Lung (tissue), 12 donors: ENCODE measurements around the gene CSF1. TPM values are rescaled to one million over a fixed set of nuclear protein-coding genes. Genes with fewer than 3 reads are reported as not detected.
A peak's percentile ranks its signal among the peaks of the same experiment; 100 is the strongest.

Source experiments
- ATAC-seq: fragments of 200-7000 bp; cut with Tn5 transposase; one replicate; pipeline ENCODE4 v1.9.1; 2020; ENCODE audit warnings: moderate number of reproducible peaks; ENCODE audit not compliant: insufficient read depth, low FRiP score
- DNase-seq, 3 donors: peaks; one replicate each; pipeline ENCODE4 v3.0.0-alpha.2; 2013 to 2017
- H3K27ac ChIP-seq, 2 donors: one replicate each; pipeline ENCODE4 v1.5.1; 2013; ENCODE audit warnings: mild to moderate bottlenecking in 2 of 2, moderate library complexity in 2 of 2, control low read depth in 1 of 2, inconsistent platforms in 1 of 2, low read depth in 1 of 2, low read length in 1 of 2
- H3K27me3 ChIP-seq, 3 donors: one replicate each; pipeline ENCODE4 v1.5.1; 2013; ENCODE audit warnings: low read length in 2 of 3; ENCODE audit not compliant: control insufficient read depth in 3 of 3, insufficient read depth in 3 of 3
- H3K36me3 ChIP-seq, 4 donors: one replicate each; pipeline ENCODE4 v1.5.1; 2013; ENCODE audit warnings: low read length in 4 of 4, mild to moderate bottlenecking in 1 of 4, moderate library complexity in 1 of 4; ENCODE audit not compliant: control insufficient read depth in 4 of 4, insufficient read depth in 4 of 4
- H3K4me1 ChIP-seq, 5 donors: one replicate each; pipeline ENCODE4 v1.5.1; 2013; ENCODE audit warnings: low read length in 5 of 5, mild to moderate bottlenecking in 2 of 5, moderate library complexity in 1 of 5; ENCODE audit not compliant: control insufficient read depth in 5 of 5, insufficient read depth in 5 of 5
- H3K4me3 ChIP-seq: one replicate; pipeline ENCODE4 v1.5.1; 2013; ENCODE audit warnings: mild to moderate bottlenecking, control low read depth, moderate library complexity
- H3K9ac ChIP-seq, 2 donors: one replicate each; pipeline ENCODE4 v1.5.1; 2013; ENCODE audit warnings: low read length in 2 of 2, control low read depth in 1 of 2; ENCODE audit not compliant: insufficient read depth in 1 of 2
- H3K9me3 ChIP-seq, 4 donors: one replicate each; pipeline ENCODE4 v1.5.1; 2013; ENCODE audit warnings: low read length in 3 of 4, mild to moderate bottlenecking in 1 of 4, moderate library complexity in 1 of 4; ENCODE audit not compliant: control insufficient read depth in 4 of 4, insufficient read depth in 3 of 4
- CTCF ChIP-seq: IDR thresholded peaks from 2 replicates; pipeline ENCODE4 v1.5.1; 2012; ENCODE audit warnings: mild to moderate bottlenecking; ENCODE audit errors: control extremely low read depth, extremely low read depth
- WGBS, 2 donors: extraction: QIAGEN DNeasy Blood & Tissue Kit; methylation state at CpG; one replicate each; pipeline ENCODE4 v1.1.7; 2013; 5-methylcytosine and 5-hydroxymethylcytosine counted together
- polyA plus RNA-seq, 2 donors: library from polyadenylated mRNA; stranded (reverse); fragments of 200-250 nt; gene quantifications; one replicate each; pipeline ENCODE4 v1.2.1, GENCODE V29; 2013
- total RNA-seq, 2 donors: library from RNA; depleted of rRNA in 1 of 2; stranded (reverse); fragments of >200 nt in 1 of 2; gene quantifications; one replicate each; pipeline ENCODE4 v1.2.1, GENCODE V29; 2014 to 2021
- donor health status: control.
- donor health status: control.
- donor health status: Bipolar disorder and iron deficiency.
- donor health status: healthy.
- donor health status: DM: yes; HTN: yes; CAD: no.

The CSF1 gene
- total and polyA plus RNA-seq, 4 donors: 13.5 to 65.3 (median 28.5) TPM

- no peak for ATAC-seq
- TF ChIP-seq CTCF: no peak
- H3K36me3 ChIP-seq: no peaks in the 10 kb centered on the region
- H3K4me1 ChIP-seq: peaks cover 0 to 2% (median 0%) of the 10 kb centered on the region in 5 donors
- H3K9ac ChIP-seq: no peak overlapping the region
- H3K4me3 ChIP-seq: no peak overlapping the region
- no peaks in the 10 kb centered on the region for H3K27me3 ChIP-seq
- DNase-seq: no peak
- no peaks in the 10 kb centered on the region for H3K9me3 ChIP-seq
- H3K27ac ChIP-seq: no peak overlapping the region
- WGBS, 2 donors: 56 to 61% methylated on average over 1 of the region's 1 CpG
Observed at GRCh38 chr1:109954041-109954512, 43.4 kb downstream of the CSF1 start.

GRCh38 chr1:109959632-109959973 is 49.0 kb downstream of the CSF1 start:
- WGBS, 2 donors: 48 to 69% methylated on average over 1 of the region's 1 CpG
- no peaks in the 10 kb centered on the region for H3K9me3 ChIP-seq
- no peaks in the 10 kb centered on the region for H3K36me3 ChIP-seq
- DNase-seq (no peak), ATAC-seq (no peak)
- H3K4me1 ChIP-seq: peaks cover 0 to 17% (median 2%) of the 10 kb centered on the region in 5 donors
- H3K9ac ChIP-seq: no peak overlapping the region
- H3K27me3 ChIP-seq: no peaks in the 10 kb centered on the region
- TF ChIP-seq CTCF: no peak
- peak overlapping the region in 1 of 2 donors; percentile 69 for H3K27ac ChIP-seq
- no peak overlapping the region for H3K4me3 ChIP-seq

- Histone ChIP-seq H3K27ac (peak overlapping the region in 1 of 2 donors; percentile 69), H3K4me1 (peaks cover 0 to 17% (median 2%) of the 10 kb centered on the region in 5 donors), H3K36me3 (no peaks in the 10 kb centered on the region), H3K27me3 (no peaks in the 10 kb centered on the region), H3K9ac (no peak overlapping the region), H3K4me3 (no peak overlapping the region), H3K9me3 (no peaks in the 10 kb centered on the region)
- peak; percentile 58 for ATAC-seq
- peak; percentile 26 to 46 (median 34) for DNase-seq
- WGBS, 2 donors: 58 to 83% methylated on average over 7 of the region's 7 CpGs
- TF ChIP-seq CTCF: no peak
Observed at GRCh38 chr1:109959974-109960744, 49.5 kb downstream of the CSF1 start.
